Activated T-helper 1 cell treated with anti-CD3 and anti-CD28 coated beads, Interleukin-2, amount 50 U/mL, for 16 hours (primary cell): ENCODE data around the gene CAPN14.

Experiments
- DNase-seq, 2 donors: peaks; one replicate each; pipeline ENCODE4 v3.0.0-alpha.2; 2020; ENCODE audit warnings: low read depth in 1 of 2, low spot score in 1 of 2

CAPN14 gene

GRCh38 chr2:31241625-31242270 lies 24.4 kb upstream of the CAPN14 start:
- DNase-seq: no peak

- no peak for DNase-seq
These were observed 23.4 kb upstream of the CAPN14 start for GRCh38 chr2:31240381-31241365.

GRCh38 chr2:31239593-31240177 lies 22.4 kb upstream of the CAPN14 start:
- no peak for DNase-seq

GRCh38 chr2:31238906-31239592 lies 21.7 kb upstream of the CAPN14 start:
- no peak for DNase-seq

- DNase-seq: no peak
These were observed 21.0 kb upstream of the CAPN14 start for GRCh38 chr2:31238126-31238905.

- no peak for DNase-seq
These were observed 20.2 kb upstream of the CAPN14 start for GRCh38 chr2:31237348-31238017.

GRCh38 chr2:31236433-31237205 lies 19.3 kb upstream of the CAPN14 start:
- DNase-seq: no peak

GRCh38 chr2:31235504-31235902 lies 18.2 kb upstream of the CAPN14 start:
- DNase-seq: no peak

GRCh38 chr2:31234683-31235503 lies 17.6 kb upstream of the CAPN14 start:
- DNase-seq: no peak

GRCh38 chr2:31233741-31234682 lies 16.7 kb upstream of the CAPN14 start, which contains the start of gene EHD3:
Gene EHD3 (plus strand): TSS chr2:31234152. CDS start chr2:31234622, 470 bp downstream.
- peak; percentile 53 to 62 for DNase-seq

GRCh38 chr2:31233231-31233630 lies 15.9 kb upstream of the CAPN14 start:
- no peak for DNase-seq

- no peak for DNase-seq
These were observed 15.3 kb upstream of the CAPN14 start for GRCh38 chr2:31232586-31232985.

GRCh38 chr2:31231571-31232302 lies 14.4 kb upstream of the CAPN14 start:
- DNase-seq: no peak

GRCh38 chr2:31230751-31231150 lies 13.4 kb upstream of the CAPN14 start:
- DNase-seq: no peak

GRCh38 chr2:31228717-31229116 lies 11.4 kb upstream of the CAPN14 start:
- DNase-seq: no peak

- no peak for DNase-seq
These were observed 10.4 kb upstream of the CAPN14 start for GRCh38 chr2:31227711-31228125.
